ENCODE data around the gene WNK2. TPM values are rescaled to one million over a fixed set of nuclear protein-coding genes. Genes with fewer than 3 reads are reported as not detected.

Gene WNK2
- total RNA-seq, 1 experiment from 2014 or later = 69.4 TPM

GRCh38 chr9:93184432-93185265 lies 710 bp downstream of the WNK2 start:
- Histone ChIP-seq H3K27me3 (ENCODE audit: insufficient read depth, low read length) (peaks cover 4% of the 10 kb centered on the region; the same call in 1 of the 2 replicates), H2BK20ac (ENCODE audit: low read depth, low read length, poor library complexity, severe bottlenecking) (no peak overlapping the region), H3K23me2 (ENCODE audit: insufficient read length, low read depth, low read length, poor library complexity, severe bottlenecking) (peaks cover 5% of the 10 kb centered on the region), H2BK15ac (ENCODE audit: low read depth, low read length) (no peak overlapping the region), H4K5ac (ENCODE audit: insufficient read length, low read depth, low read length) (no peak overlapping the region), H2AFZ (ENCODE audit: low read length) (no peak overlapping the region), H3K56ac (ENCODE audit: insufficient read length, low read depth, low read length) (no peak overlapping the region), H3K14ac (ENCODE audit: insufficient read depth, low read length) (0 out of 2 replicates have a peak overlapping the region, but pooled peaks have one; percentile 9), H2BK5ac (ENCODE audit: insufficient read length, low read length) (no peak overlapping the region), H4K8ac (replicated peaks; ENCODE audit: insufficient read length, low read depth, low read length) (no peak overlapping the region), H3K4ac (ENCODE audit: low read depth, low read length) (no peak overlapping the region), H3K27ac (ENCODE audit: insufficient read length, low read depth, low read length) (no peak overlapping the region), H3K9ac (ENCODE audit: extremely low read depth, insufficient read length, low read length) (no peak overlapping the region), H3T11ph (ENCODE audit: low read length) (no peak overlapping the region), H3K23ac (ENCODE audit: insufficient read length, low read depth, low read length) (no peak overlapping the region), H2AK5ac (ENCODE audit: insufficient read length, low read length) (no peak overlapping the region), H4K91ac (ENCODE audit: insufficient read length, low read depth, low read length) (no peak overlapping the region), H3K9me3 (ENCODE audit: control insufficient read depth, low read depth, low read length) (no peaks in the 10 kb centered on the region), H3K18ac (ENCODE audit: insufficient read length, low read depth, low read length) (no peak overlapping the region), H2BK12ac (ENCODE audit: insufficient read length, low read depth, low read length) (no peak overlapping the region), H4K20me1 (ENCODE audit: control insufficient read depth, insufficient read depth, insufficient read length) (peaks cover 5% of the 10 kb centered on the region), H3K4me2 (ENCODE audit: insufficient read depth, insufficient read length, low read length) (peak overlapping the region; percentile 18), H3K4me1 (ENCODE audit: insufficient read depth, low read length) (no peaks in the 10 kb centered on the region), H2BK120ac (ENCODE audit: low read depth, low read length, poor library complexity, severe bottlenecking) (no peak overlapping the region), H3K79me2 (ENCODE audit: insufficient read depth, low read length) (no peaks in the 10 kb centered on the region; the same call in 1 of the 2 replicates), H3K79me1 (ENCODE audit: insufficient read depth, low read depth, low read length, poor library complexity, severe bottlenecking) (no peaks in the 10 kb centered on the region)
- Mint-ChIP-seq H3K27ac (no peak overlapping the region), H3K4me1 (peaks cover 29 to 36% of the 10 kb centered on the region in 2 experiments), H3K27me3 (ENCODE audit: low read depth) (peaks cover 42% of the 10 kb centered on the region), H3K9me3 (no peaks in the 10 kb centered on the region), H3K36me3 (ENCODE audit: insufficient read depth in 1 of 3, low read depth in 3 of 3) (no peaks in the 10 kb centered on the region; a peak in 4 of 7 replicates), H3K4me3 (peak overlapping the region; percentile 65 to 80)
- TF ChIP-seq CTCF (conservative IDR thresholded peaks at IDR 0.05) = no peak
- no CpG with 5 or more reads among the region's 97 CpGs for WGBS (ENCODE audit: extremely low coverage, insufficient read length, low lambda C conversion rate)
- no peak for DNase-seq

Data from H9 (cell line).